ENCODE data around the gene RFC1.

RFC1 gene

GRCh38 chr4:39285111-39285795 lies 80.9 kb downstream of the RFC1 start:
- Histone ChIP-seq H3K27me3 (ENCODE audit: control insufficient read depth, low read length) (no peaks in the 10 kb centered on the region), H3K9me2 (replicated peaks; ENCODE audit: control insufficient read depth, low read length) (no peaks in the 10 kb centered on the region), H3K27ac (ENCODE audit: low read depth, low read length) (no peak overlapping the region), H3K36me3 (ENCODE audit: control insufficient read depth, low read length) (peaks cover 68% of the 10 kb centered on the region), H3K9me3 (ENCODE audit: control insufficient read depth, insufficient read depth, low read length) (no peaks in the 10 kb centered on the region), H3K4me3 (ENCODE audit: low read length) (no peak overlapping the region), H3K4me1 (ENCODE audit: control insufficient read depth, low read length) (no peaks in the 10 kb centered on the region), H3K4me2 (ENCODE audit: low read length) (no peak overlapping the region), H4K20me1 (ENCODE audit: control insufficient read depth, insufficient read depth, low read depth, low read length) (no peaks in the 10 kb centered on the region), H3K79me2 (ENCODE audit: control insufficient read depth, low read length) (no peaks in the 10 kb centered on the region), H3F3A (ENCODE audit: control insufficient read depth, insufficient read depth) (peaks cover 6% of the 10 kb centered on the region)
- TF ChIP-seq CTCF (IDR thresholded peaks at IDR 0.05; ENCODE audit: low read depth, low read length, poor library complexity, severe bottlenecking), result no peak
- no peak for TF ChIP-seq EZH2phosphoT487 (IDR thresholded peaks at IDR 0.05; ENCODE audit: borderline replicate concordance, low read length)

- Histone ChIP-seq H4K20me1 (ENCODE audit: control insufficient read depth, insufficient read depth, low read depth, low read length) (no peaks in the 10 kb centered on the region), H3K9me2 (replicated peaks; ENCODE audit: control insufficient read depth, low read length) (no peaks in the 10 kb centered on the region), H3K27ac (ENCODE audit: low read depth, low read length) (no peak overlapping the region), H3K4me3 (ENCODE audit: low read length) (no peak overlapping the region), H3K4me2 (ENCODE audit: low read length) (no peak overlapping the region), H3K9me3 (ENCODE audit: control insufficient read depth, insufficient read depth, low read length) (no peaks in the 10 kb centered on the region), H3K4me1 (ENCODE audit: control insufficient read depth, low read length) (no peaks in the 10 kb centered on the region), H3K36me3 (ENCODE audit: control insufficient read depth, low read length) (peaks cover 31% of the 10 kb centered on the region), H3F3A (ENCODE audit: control insufficient read depth, insufficient read depth) (peaks cover 4% of the 10 kb centered on the region), H3K27me3 (ENCODE audit: control insufficient read depth, low read length) (no peaks in the 10 kb centered on the region), H3K79me2 (ENCODE audit: control insufficient read depth, low read length) (no peaks in the 10 kb centered on the region)
- TF ChIP-seq EZH2phosphoT487 (IDR thresholded peaks at IDR 0.05; ENCODE audit: borderline replicate concordance, low read length), result no peak
- TF ChIP-seq CTCF (IDR thresholded peaks at IDR 0.05; ENCODE audit: low read depth, low read length, poor library complexity, severe bottlenecking), result no peak
These were observed 85.4 kb downstream of the RFC1 start for GRCh38 chr4:39280770-39281169.

- Histone ChIP-seq H3K4me3 (ENCODE audit: low read length) (no peak overlapping the region), H3K9me3 (ENCODE audit: control insufficient read depth, insufficient read depth, low read length) (no peaks in the 10 kb centered on the region), H3K9me2 (replicated peaks; ENCODE audit: control insufficient read depth, low read length) (no peaks in the 10 kb centered on the region), H3K4me1 (ENCODE audit: control insufficient read depth, low read length) (no peaks in the 10 kb centered on the region), H3K27me3 (ENCODE audit: control insufficient read depth, low read length) (no peaks in the 10 kb centered on the region), H3F3A (ENCODE audit: control insufficient read depth, insufficient read depth) (peaks cover 4% of the 10 kb centered on the region; the same call in 1 of the 2 replicates), H3K27ac (ENCODE audit: low read depth, low read length) (no peak overlapping the region), H3K36me3 (ENCODE audit: control insufficient read depth, low read length) (peaks cover 29% of the 10 kb centered on the region), H3K4me2 (ENCODE audit: low read length) (no peak overlapping the region), H3K79me2 (ENCODE audit: control insufficient read depth, low read length) (no peaks in the 10 kb centered on the region), H4K20me1 (ENCODE audit: control insufficient read depth, insufficient read depth, low read depth, low read length) (no peaks in the 10 kb centered on the region)
- TF ChIP-seq EZH2phosphoT487 (IDR thresholded peaks at IDR 0.05; ENCODE audit: borderline replicate concordance, low read length) (no peak), CTCF (IDR thresholded peaks at IDR 0.05; ENCODE audit: low read depth, low read length, poor library complexity, severe bottlenecking) (no peak)
These were observed 86.7 kb downstream of the RFC1 start for GRCh38 chr4:39279416-39279815.
